Thyroid gland (tissue), 4 donors: Measurements from ENCODE around the gene PPP1R9A. TPM values are rescaled to one million over a fixed set of nuclear protein-coding genes. Genes with fewer than 3 reads are reported as not detected.

Experiments
- DNase-seq, 2 donors: peaks; one replicate each; pipeline ENCODE4 v3.0.0-alpha.2; 2019
- H3K27ac ChIP-seq, 3 donors: fragments of 200-600 bp; sonication (generic); 1 replicate in 2 of 3; 2 replicates in 1 of 3; pipeline ENCODE4 v1.5.1; 2016 to 2019; ENCODE audit warnings: mild to moderate bottlenecking in 1 of 3, moderate library complexity in 1 of 3
- H3K27me3 ChIP-seq: fragments of 200-600 bp; sonication (generic); one replicate; pipeline ENCODE4 v1.5.1; 2019
- H3K36me3 ChIP-seq, 2 donors: fragments of 200-600 bp; sonication (generic); one replicate each; pipeline ENCODE4 v1.5.1; 2016 to 2019
- H3K4me1 ChIP-seq, 2 donors: fragments of 200-600 bp; sonication (generic); one replicate each; pipeline ENCODE4 v1.5.1; 2017 to 2019
- H3K4me3 ChIP-seq, 3 donors: fragments of 200-600 bp; sonication (generic); replicated peaks in 1 of 3; 1 replicate in 2 of 3; 2 replicates in 1 of 3; pipeline ENCODE4 v1.5.1; 2016; ENCODE audit warnings: mild to moderate bottlenecking in 1 of 3
- H3K9me3 ChIP-seq: fragments of 200-600 bp; sonication (generic); one replicate; pipeline ENCODE4 v1.5.1; 2017
- CTCF ChIP-seq, 6 experiments: fragments of 200-600 bp in 3 of 6; fragments of 450-650 bp in 3 of 6; sonication (generic) in 3 of 6; IDR thresholded peaks; one replicate each; pipeline ENCODE4 v1.5.1; 2016 to 2019; ENCODE audit warnings: antibody characterized with exemption in 6 of 6, mild to moderate bottlenecking in 2 of 6, inconsistent platforms in 1 of 6, moderate library complexity in 1 of 6
- POLR2A ChIP-seq, 2 donors: fragments of 450-650 bp; IDR thresholded peaks; one replicate each; pipeline ENCODE4 v1.6.1; 2017; ENCODE audit warnings: antibody characterized with exemption in 2 of 2, mild to moderate bottlenecking in 2 of 2, moderate library complexity in 1 of 2
- WGBS, 2 donors: methylation state at CpG; one replicate each; pipeline ENCODE4 v1.1.5; 2017; 5-methylcytosine and 5-hydroxymethylcytosine counted together
- intact Hi-C: fragments of 100-400 bp; cut with DNase I; formaldehyde crosslinking; loops from one replicate; pipeline ENCODE4 v1.15.1; 2023
- total RNA-seq, 4 donors: library from RNA; depleted of rRNA; stranded (reverse); fragments of >200 nt; gene quantifications; one replicate each; pipeline ENCODE4 v1.2.3, GENCODE V29; 2016

Gene PPP1R9A
- total RNA-seq, 4 donors from 2014 or later: 38.8 to 89.6 (median 45.5) TPM

- Histone ChIP-seq H3K4me3 (no peak overlapping the region), H3K4me1 (no peaks in the 10 kb centered on the region), H3K36me3 (no peaks in the 10 kb centered on the region), H3K27me3 (no peaks in the 10 kb centered on the region), H3K9me3 (no peaks in the 10 kb centered on the region), H3K27ac (no peak overlapping the region)
- intact Hi-C loops: no loop called here
- TF ChIP-seq POLR2A (IDR thresholded peaks at IDR 0.05) (no peak), CTCF (IDR thresholded peaks at IDR 0.05) (no peak)
- no peak for DNase-seq
Observed at GRCh38 chr7:95191795-95192194, 284.4 kb downstream of the PPP1R9A start.

DNA sequence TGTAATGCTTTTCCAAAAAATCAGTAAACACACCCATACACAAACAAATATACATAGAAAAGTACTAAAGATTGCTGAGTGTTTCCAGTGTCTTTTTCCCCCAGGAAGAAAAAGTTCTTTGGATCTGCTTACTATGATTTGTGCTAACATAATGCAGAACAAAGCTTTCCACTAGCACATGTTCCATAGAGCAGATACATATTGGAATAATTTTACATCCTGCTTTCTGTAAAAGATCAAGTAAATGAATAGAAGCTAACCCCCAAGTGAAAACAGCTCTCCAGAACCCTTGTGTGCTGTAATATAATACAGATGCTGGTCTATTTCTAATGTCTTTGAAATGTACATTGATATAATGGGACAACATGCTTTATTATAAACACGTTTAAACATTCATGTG is 291.5 kb downstream of the PPP1R9A start:
- no peak overlapping the region for H3K4me3 ChIP-seq
- intact Hi-C loops: no loop called here
- H3K9me3 ChIP-seq: no peaks in the 10 kb centered on the region
- H3K27me3 ChIP-seq: no peaks in the 10 kb centered on the region
- H3K36me3 ChIP-seq: no peaks in the 10 kb centered on the region
- WGBS, 2 donors: 80 to 82% methylated on average over 1 of the region's 1 CpG
- TF ChIP-seq POLR2A (IDR thresholded peaks at IDR 0.05): no peak
- no peak for TF ChIP-seq CTCF (IDR thresholded peaks at IDR 0.05)
- H3K27ac ChIP-seq: no peak overlapping the region
- no peaks in the 10 kb centered on the region for H3K4me1 ChIP-seq
- no peak for DNase-seq

- WGBS, 2 donors: 64% methylated on average over 3 of the region's 3 CpGs
- TF ChIP-seq POLR2A (IDR thresholded peaks at IDR 0.05): no peak
- TF ChIP-seq CTCF (IDR thresholded peaks at IDR 0.05): peak in 5 of 6 experiments; percentile 37 to 78 (median 72)
- H3K36me3 ChIP-seq: no peaks in the 10 kb centered on the region
- H3K9me3 ChIP-seq: no peaks in the 10 kb centered on the region
- H3K27me3 ChIP-seq: no peaks in the 10 kb centered on the region
- H3K27ac ChIP-seq: no peak overlapping the region
- peak; percentile 51 to 54 for DNase-seq
- intact Hi-C loops: no loop called here
- no peak overlapping the region for H3K4me3 ChIP-seq
- H3K4me1 ChIP-seq: no peaks in the 10 kb centered on the region
Observed at GRCh38 chr7:95199779-95200558, 292.6 kb downstream of the PPP1R9A start.

GRCh38 chr7:95200741-95201140 is 293.3 kb downstream of the PPP1R9A start:
- no peak for DNase-seq
- H3K36me3 ChIP-seq: no peaks in the 10 kb centered on the region
- H3K27me3 ChIP-seq: no peaks in the 10 kb centered on the region
- no peak overlapping the region for H3K27ac ChIP-seq
- 93 to 98% methylated on average over 1 of the region's 1 CpG for WGBS, 2 donors
- no peaks in the 10 kb centered on the region for H3K9me3 ChIP-seq
- intact Hi-C loops: no loop called here
- H3K4me3 ChIP-seq: no peak overlapping the region
- no peaks in the 10 kb centered on the region for H3K4me1 ChIP-seq
- no peak for TF ChIP-seq CTCF (IDR thresholded peaks at IDR 0.05)
- no peak for TF ChIP-seq POLR2A (IDR thresholded peaks at IDR 0.05)

DNA sequence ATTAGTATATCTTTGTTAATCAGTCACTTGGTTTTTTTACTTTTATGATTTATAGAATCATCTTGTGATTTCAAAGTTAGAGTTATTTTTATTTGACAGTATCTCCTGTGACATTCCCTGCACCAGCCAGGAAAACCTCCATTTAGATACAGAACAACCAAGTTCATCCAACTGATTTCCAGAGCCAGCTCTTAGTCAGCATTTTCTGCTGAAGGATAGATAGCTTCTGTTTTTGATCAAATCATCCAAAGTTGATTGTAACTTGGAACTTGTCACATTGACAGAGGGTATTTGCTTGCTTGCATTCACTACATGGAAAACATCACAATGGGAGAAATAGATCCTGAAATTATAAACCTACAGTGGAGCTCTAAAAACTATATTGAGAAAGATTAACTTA is 294.3 kb downstream of the PPP1R9A start:
- TF ChIP-seq CTCF (IDR thresholded peaks at IDR 0.05): no peak
- no peak for TF ChIP-seq POLR2A (IDR thresholded peaks at IDR 0.05)
- Histone ChIP-seq H3K36me3 (no peaks in the 10 kb centered on the region), H3K27me3 (no peaks in the 10 kb centered on the region), H3K4me1 (no peaks in the 10 kb centered on the region), H3K27ac (no peak overlapping the region), H3K4me3 (no peak overlapping the region), H3K9me3 (no peaks in the 10 kb centered on the region)
- no peak for DNase-seq
- intact Hi-C loops: no loop called here
